HEK293 (cell line): ENCODE measurements around the gene FRA10AC1.

ENCODE experiments used
- CTCF ChIA-PET: fragments of 350-600 bp; formaldehyde crosslinking; extraction: SDS; loops from one replicate; lab custom pipeline; 2021; ENCODE audit warnings: antibody characterized with exemption; lab: Yijun Ruan, JAX
- POLR2A ChIA-PET: fragments of 300-600 bp; formaldehyde crosslinking; extraction: SDS; loops from one replicate; lab custom pipeline; 2020; ENCODE audit warnings: antibody characterized with exemption, inconsistent platforms; lab: Yijun Ruan, JAX
- H3K27ac ChIP-seq: fragments of 200-500 bp; sonication (Bioruptor generic); 2 replicates; pipeline ENCODE4 v1.5.1; 2014; ENCODE audit warnings: low read depth, low read length, control low read depth, inconsistent platforms; ENCODE audit errors: extremely low read depth
- H3K36me3 ChIP-seq, 2 experiments: fragments of 200-500 bp in 1 of 2; sonication (Bioruptor generic) in 1 of 2; 1 replicate in 1 of 2; 2 replicates in 1 of 2; pipeline ENCODE4 v1.5.1; 2014 to 2017; ENCODE audit warnings: inconsistent platforms in 2 of 2, low read length in 2 of 2; ENCODE audit not compliant: control insufficient read depth in 2 of 2, insufficient read depth in 1 of 2
- H3K4me1 ChIP-seq: fragments of 200-500 bp; sonication (Bioruptor generic); 2 replicates; pipeline ENCODE4 v1.5.1; 2014; ENCODE audit warnings: mild to moderate bottlenecking, low read length, inconsistent platforms; ENCODE audit not compliant: control insufficient read depth, insufficient read depth
- H3K4me3 ChIP-seq: 2 replicates; pipeline ENCODE4 v1.5.1; 2011; ENCODE audit warnings: low read depth, mild to moderate bottlenecking, control low read depth, low read length, moderate library complexity
- H3K9me3 ChIP-seq: fragments of 200-500 bp; sonication (Bioruptor generic); 2 replicates; pipeline ENCODE4 v1.5.1; 2014; ENCODE audit warnings: low read depth, low read length, inconsistent platforms; ENCODE audit not compliant: control insufficient read depth, insufficient read depth
- AEBP2 ChIP-seq: fragments of 450-650 bp; formaldehyde crosslinking; IDR thresholded peaks from 2 replicates; pipeline ENCODE4 v1.5.1; 2016; ENCODE audit warnings: missing biosample characterization, missing genetic modification characterization, borderline replicate concordance
- ATF2 ChIP-seq: fragments of 450-650 bp; formaldehyde crosslinking; IDR thresholded peaks from 2 replicates; pipeline ENCODE4 v1.5.1; 2016; ENCODE audit warnings: missing biosample characterization, missing genetic modification characterization, low read depth
- IKZF3 ChIP-seq: fragments of 450-650 bp; IDR thresholded peaks from 2 replicates; pipeline ENCODE4 v1.5.0; 2018; ENCODE audit warnings: missing biosample characterization, mild to moderate bottlenecking, missing genetic modification characterization, moderate library complexity
- KLF1 ChIP-seq: fragments of 450-650 bp; formaldehyde crosslinking; IDR thresholded peaks from 2 replicates; pipeline ENCODE4 v1.5.1; 2016; ENCODE audit warnings: missing biosample characterization, missing genetic modification characterization
- SP3 ChIP-seq: fragments of 450-650 bp; formaldehyde crosslinking; IDR thresholded peaks from 2 replicates; pipeline ENCODE4 v1.5.1; 2016; ENCODE audit warnings: missing biosample characterization, missing genetic modification characterization
- TRIM28 ChIP-seq: IDR thresholded peaks from 2 replicates; pipeline ENCODE4 v1.6.1; 2011; ENCODE audit warnings: low read length, control low read depth, borderline replicate concordance
- ZBTB20 ChIP-seq: fragments of 450-650 bp; formaldehyde crosslinking; IDR thresholded peaks from 2 replicates; pipeline ENCODE4 v1.5.1; 2016; ENCODE audit warnings: missing biosample characterization, missing genetic modification characterization
- ZBTB44 ChIP-seq: fragments of 450-650 bp; IDR thresholded peaks from 2 replicates; pipeline ENCODE4 v1.5.1; 2018; ENCODE audit warnings: missing biosample characterization, mild to moderate bottlenecking, missing genetic modification characterization
- ZBTB48 ChIP-seq: fragments of 450-650 bp; formaldehyde crosslinking; IDR thresholded peaks from 2 replicates; pipeline ENCODE4 v1.5.1; 2016; ENCODE audit warnings: missing biosample characterization, missing genetic modification characterization
- ZNF121 ChIP-seq: fragments of 450-650 bp; formaldehyde crosslinking; IDR thresholded peaks from 2 replicates; pipeline ENCODE4 v1.5.1; 2016; ENCODE audit warnings: missing biosample characterization, missing genetic modification characterization
- ZNF266 ChIP-seq: fragments of 450-650 bp; formaldehyde crosslinking; IDR thresholded peaks from 2 replicates; pipeline ENCODE4 v1.5.1; 2016; ENCODE audit warnings: missing biosample characterization, missing genetic modification characterization, low read depth
- ZNF292 ChIP-seq: fragments of 450-650 bp; formaldehyde crosslinking; IDR thresholded peaks from 2 replicates; pipeline ENCODE4 v1.5.1; 2016; ENCODE audit warnings: low read depth, missing biosample characterization, missing genetic modification characterization, borderline replicate concordance
- ZNF354C ChIP-seq: fragments of 450-650 bp; formaldehyde crosslinking; IDR thresholded peaks from 2 replicates; pipeline ENCODE4 v1.5.1; 2016; ENCODE audit warnings: missing biosample characterization, missing genetic modification characterization, low read depth, borderline replicate concordance
- ZNF416 ChIP-seq: fragments of 450-650 bp; formaldehyde crosslinking; IDR thresholded peaks from 2 replicates; pipeline ENCODE4 v1.5.1; 2016; ENCODE audit warnings: missing biosample characterization, missing genetic modification characterization
- ZNF513 ChIP-seq: fragments of 450-650 bp; IDR thresholded peaks from 2 replicates; pipeline ENCODE4 v1.5.1; 2018; ENCODE audit warnings: missing biosample characterization, missing genetic modification characterization
- ZNF530 ChIP-seq: fragments of 450-650 bp; formaldehyde crosslinking; IDR thresholded peaks from 2 replicates; pipeline ENCODE4 v1.5.1; 2016; ENCODE audit warnings: low read depth, missing biosample characterization, missing genetic modification characterization
- ZNF596 ChIP-seq: fragments of 450-650 bp; IDR thresholded peaks from 2 replicates; pipeline ENCODE4 v1.5.0; 2018; ENCODE audit warnings: missing biosample characterization, mild to moderate bottlenecking, missing genetic modification characterization, moderate library complexity
- ZNF670 ChIP-seq: fragments of 450-650 bp; formaldehyde crosslinking; IDR thresholded peaks from 2 replicates; pipeline ENCODE4 v1.5.1; 2016; ENCODE audit warnings: missing biosample characterization, missing genetic modification characterization, low read depth
- ZNF677 ChIP-seq: fragments of 450-650 bp; IDR thresholded peaks from 2 replicates; pipeline ENCODE4 v1.5.0; 2018; ENCODE audit warnings: missing biosample characterization, mild to moderate bottlenecking, missing genetic modification characterization, moderate library complexity
- ZNF747 ChIP-seq: fragments of 450-650 bp; formaldehyde crosslinking; IDR thresholded peaks from 2 replicates; pipeline ENCODE4 v1.5.1; 2016; ENCODE audit warnings: missing biosample characterization, missing genetic modification characterization
- ZNF768 ChIP-seq: fragments of 450-650 bp; formaldehyde crosslinking; IDR thresholded peaks from 2 replicates; pipeline ENCODE4 v1.5.1; 2018; ENCODE audit warnings: missing biosample characterization, mild to moderate bottlenecking, missing genetic modification characterization
- ZNF843 ChIP-seq: fragments of 450-650 bp; formaldehyde crosslinking; IDR thresholded peaks from 2 replicates; pipeline ENCODE4 v1.5.1; 2016; ENCODE audit warnings: missing biosample characterization, missing genetic modification characterization
- TF ChIP-seq, protein P1 (sequence below): fragments of 450-650 bp; formaldehyde crosslinking; IDR thresholded peaks from 2 replicates; pipeline ENCODE4 v1.5.1; 2016; ENCODE audit warnings: missing biosample characterization, missing genetic modification characterization
- TF ChIP-seq, protein P2 (sequence below): fragments of 450-650 bp; formaldehyde crosslinking; IDR thresholded peaks from 2 replicates; pipeline ENCODE4 v1.5.1; 2017; ENCODE audit warnings: missing biosample characterization, mild to moderate bottlenecking, missing genetic modification characterization, moderate library complexity

The FRA10AC1 gene

DNA sequence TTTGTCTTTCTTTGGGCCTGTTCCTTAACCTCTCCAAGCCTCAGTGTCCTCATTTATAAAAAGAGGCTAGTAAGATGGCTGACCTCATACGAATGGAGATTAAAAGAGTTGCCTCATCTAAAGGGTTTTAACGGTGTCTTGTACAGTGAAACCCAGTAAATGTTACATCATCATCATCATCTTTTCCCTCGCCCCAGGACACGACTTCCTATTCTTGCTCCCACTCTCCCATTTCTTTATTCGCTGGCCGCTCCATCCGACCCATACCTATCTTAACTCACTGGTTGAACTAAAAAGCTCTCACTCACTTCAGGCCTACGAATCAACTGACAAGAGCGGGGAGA lies 554 bp downstream of the FRA10AC1 start (continued):
- TF ChIP-seq, protein P1, sequence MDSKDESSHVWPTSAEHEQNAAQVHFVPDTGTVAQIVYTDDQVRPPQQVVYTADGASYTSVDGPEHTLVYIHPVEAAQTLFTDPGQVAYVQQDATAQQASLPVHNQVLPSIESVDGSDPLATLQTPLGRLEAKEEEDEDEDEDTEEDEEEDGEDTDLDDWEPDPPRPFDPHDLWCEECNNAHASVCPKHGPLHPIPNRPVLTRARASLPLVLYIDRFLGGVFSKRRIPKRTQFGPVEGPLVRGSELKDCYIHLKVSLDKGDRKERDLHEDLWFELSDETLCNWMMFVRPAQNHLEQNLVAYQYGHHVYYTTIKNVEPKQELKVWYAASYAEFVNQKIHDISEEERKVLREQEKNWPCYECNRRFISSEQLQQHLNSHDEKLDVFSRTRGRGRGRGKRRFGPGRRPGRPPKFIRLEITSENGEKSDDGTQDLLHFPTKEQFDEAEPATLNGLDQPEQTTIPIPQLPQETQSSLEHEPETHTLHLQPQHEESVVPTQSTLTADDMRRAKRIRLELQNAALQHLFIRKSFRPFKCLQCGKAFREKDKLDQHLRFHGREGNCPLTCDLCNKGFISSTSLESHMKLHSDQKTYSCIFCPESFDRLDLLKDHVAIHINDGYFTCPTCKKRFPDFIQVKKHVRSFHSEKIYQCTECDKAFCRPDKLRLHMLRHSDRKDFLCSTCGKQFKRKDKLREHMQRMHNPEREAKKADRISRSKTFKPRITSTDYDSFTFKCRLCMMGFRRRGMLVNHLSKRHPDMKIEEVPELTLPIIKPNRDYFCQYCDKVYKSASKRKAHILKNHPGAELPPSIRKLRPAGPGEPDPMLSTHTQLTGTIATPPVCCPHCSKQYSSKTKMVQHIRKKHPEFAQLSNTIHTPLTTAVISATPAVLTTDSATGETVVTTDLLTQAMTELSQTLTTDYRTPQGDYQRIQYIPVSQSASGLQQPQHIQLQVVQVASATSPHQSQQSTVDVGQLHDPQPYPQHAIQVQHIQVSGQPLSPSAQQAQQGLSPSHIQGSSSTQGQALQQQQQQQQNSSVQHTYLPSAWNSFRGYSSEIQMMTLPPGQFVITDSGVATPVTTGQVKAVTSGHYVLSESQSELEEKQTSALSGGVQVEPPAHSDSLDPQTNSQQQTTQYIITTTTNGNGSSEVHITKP (tag by site-specific recombination): no peak
- no peak for TF ChIP-seq ZNF266
- no peak for TF ChIP-seq TRIM28
- no peak for TF ChIP-seq ZNF121 (tag by site-specific recombination)
- TF ChIP-seq IKZF3 (tag by site-specific recombination): 0 out of 2 replicates have a peak, but pooled peaks have one; percentile 20
- no peak for TF ChIP-seq ZNF292 (tag by site-specific recombination)
- no peak for TF ChIP-seq ZNF747 (tag by site-specific recombination)
- TF ChIP-seq ZNF530 (tag by site-specific recombination): no peak
- TF ChIP-seq ZNF354C: no peak
- TF ChIP-seq ZBTB20: no peak
- no peak for TF ChIP-seq ZNF677 (tag by site-specific recombination)
- no peak for TF ChIP-seq ZNF768 (tag by site-specific recombination)
- TF ChIP-seq ZNF513 (tag by site-specific recombination): peak; percentile 55; the same call in 1 of the 2 replicates
- TF ChIP-seq ATF2 (tag by site-specific recombination): peak; percentile 92
- TF ChIP-seq, all 188 proteins: peak for 8

GRCh38 chr10:93697207-93697606 lies 5.2 kb downstream of the FRA10AC1 start:
- H3K4me3 ChIP-seq: no peak overlapping the region
- H3K4me1 ChIP-seq: no peaks in the 10 kb centered on the region
- H3K9me3 ChIP-seq: no peaks in the 10 kb centered on the region
- H3K27ac ChIP-seq: no peak overlapping the region
- H3K36me3 ChIP-seq: peaks cover 40 to 48% of the 10 kb centered on the region in 2 experiments
- ChIA-PET POLR2A (no interaction called here), CTCF (interaction anchor here (0.6 to 4.2 kb wide), 4 partner anchors 10 to 522 kb away, joined by 3 to 23 read pairs (median 4); no protein-coding TSS in a partner anchor)
- no peak for TF ChIP-seq ZBTB48 (tag by site-specific recombination)
- no peak for TF ChIP-seq SP3 (tag by site-specific recombination)
- TF ChIP-seq ZNF596 (tag by site-specific recombination): no peak
- TF ChIP-seq ZNF416 (tag by site-specific recombination): no peak
- TF ChIP-seq AEBP2 (tag by site-specific recombination): no peak
- TF ChIP-seq KLF1 (tag by site-specific recombination): no peak
- TF ChIP-seq ZNF670 (tag by site-specific recombination): no peak
- TF ChIP-seq ZBTB44 (tag by site-specific recombination): no peak
- TF ChIP-seq, protein P2, sequence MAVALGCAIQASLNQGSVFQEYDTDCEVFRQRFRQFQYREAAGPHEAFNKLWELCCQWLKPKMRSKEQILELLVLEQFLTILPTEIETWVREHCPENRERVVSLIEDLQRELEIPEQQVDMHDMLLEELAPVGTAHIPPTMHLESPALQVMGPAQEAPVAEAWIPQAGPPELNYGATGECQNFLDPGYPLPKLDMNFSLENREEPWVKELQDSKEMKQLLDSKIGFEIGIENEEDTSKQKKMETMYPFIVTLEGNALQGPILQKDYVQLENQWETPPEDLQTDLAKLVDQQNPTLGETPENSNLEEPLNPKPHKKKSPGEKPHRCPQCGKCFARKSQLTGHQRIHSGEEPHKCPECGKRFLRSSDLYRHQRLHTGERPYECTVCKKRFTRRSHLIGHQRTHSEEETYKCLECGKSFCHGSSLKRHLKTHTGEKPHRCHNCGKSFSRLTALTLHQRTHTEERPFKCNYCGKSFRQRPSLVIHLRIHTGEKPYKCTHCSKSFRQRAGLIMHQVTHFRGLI (tag by site-specific recombination): no peak
- TF ChIP-seq ZNF843: no peak
